Caki2 (cell line): ENCODE measurements around the gene EYS. TPM values are rescaled to one million over a fixed set of nuclear protein-coding genes. Genes with fewer than 3 reads are reported as not detected.
"Not testable (repeated sequence)": the region's sequence is repeated elsewhere in the genome, so short reads cannot be mapped to it uniquely, and the experiment has no call there.

Experiments used
- DNase-seq: peaks from one replicate; pipeline ENCODE4 v3.0.0-alpha.2; 2015; ENCODE audit warnings: low read depth
- in situ Hi-C: cut with HindIII; loops from 2 replicates; pipeline ENCODE4 v1.10.0; 2016; ENCODE audit warnings: low sequenced_read_pairs, low pct_unique_long_range_greater_than_20kb, mixed read lengths
- total RNA-seq: library from RNA; depleted of rRNA; stranded (reverse); fragments of >200 nt; shearing (Covaris generic); gene quantifications from 2 replicates; pipeline ENCODE4 v1.2.3, GENCODE V29; 2014; ENCODE audit warnings: low replicate concordance

EYS gene
- total RNA-seq, 1 experiment from 2014 or later = not detected

- no peak for DNase-seq
- in situ Hi-C loops = no loop called here
Measured at GRCh38 chr6:65071480-65071879, 635.5 kb downstream of the EYS start.

- in situ Hi-C loops = no loop called here
- DNase-seq = no peak
Measured at GRCh38 chr6:65064844-65065243, 642.2 kb downstream of the EYS start.

GRCh38 chr6:65059568-65059967 is 647.5 kb downstream of the EYS start:
- DNase-seq = no peak
- in situ Hi-C loops = no loop called here

- in situ Hi-C loops = no loop called here
- no peak for DNase-seq
Measured at GRCh38 chr6:65055545-65055944, 651.5 kb downstream of the EYS start.

- no peak for DNase-seq
- in situ Hi-C loops = no loop called here
Measured at GRCh38 chr6:65052626-65053025, 654.4 kb downstream of the EYS start.

GRCh38 chr6:65045801-65046200 is 661.2 kb downstream of the EYS start:
- DNase-seq = no peak
- in situ Hi-C loops = no loop called here

- no peak for DNase-seq
- in situ Hi-C loops = no loop called here
Measured at GRCh38 chr6:65014006-65014405, 693.0 kb downstream of the EYS start.

GRCh38 chr6:65006788-65007187 is 700.2 kb downstream of the EYS start:
- DNase-seq = no peak
- in situ Hi-C loops = no loop called here

- no peak for DNase-seq
- in situ Hi-C loops = no loop called here
Measured at GRCh38 chr6:65004283-65004682, 702.7 kb downstream of the EYS start.

GRCh38 chr6:65002882-65003281 is 704.1 kb downstream of the EYS start:
- in situ Hi-C loops, DNase-seq: not testable (repeated sequence)

GRCh38 chr6:65000815-65001214 is 706.2 kb downstream of the EYS start:
- DNase-seq = no peak
- in situ Hi-C loops = no loop called here

- in situ Hi-C loops = no loop called here
- DNase-seq = no peak
Measured at GRCh38 chr6:64998204-64998603, 708.8 kb downstream of the EYS start.

- no peak for DNase-seq
- in situ Hi-C loops = no loop called here
Measured at GRCh38 chr6:64996301-64996700, 710.7 kb downstream of the EYS start.

GRCh38 chr6:64990652-64991304 is 716.2 kb downstream of the EYS start:
- DNase-seq = no peak
- in situ Hi-C loops = no loop called here

- DNase-seq = no peak
- in situ Hi-C loops = no loop called here
Measured at GRCh38 chr6:64988148-64988547, 718.9 kb downstream of the EYS start.

- in situ Hi-C loops = no loop called here
- no peak for DNase-seq
Measured at GRCh38 chr6:64987066-64987465, 720.0 kb downstream of the EYS start.

- DNase-seq = no peak
- in situ Hi-C loops = no loop called here
Measured at GRCh38 chr6:64985726-64986125, 721.3 kb downstream of the EYS start.

- DNase-seq = no peak
- in situ Hi-C loops = no loop called here
Measured at GRCh38 chr6:64984948-64985347, 722.1 kb downstream of the EYS start.

- in situ Hi-C loops = no loop called here
Measured at GRCh38 chr6:64983089-64983488, 723.9 kb downstream of the EYS start.

GRCh38 chr6:64973142-64973541 is 733.9 kb downstream of the EYS start:
- DNase-seq = no peak

More at GRCh38 chr6:64983089-64983488, 723.9 kb downstream of the EYS start:
- no peak for DNase-seq

More at GRCh38 chr6:64973142-64973541, 733.9 kb downstream of the EYS start:
- in situ Hi-C loops = no loop called here
